ENCODE measurements around the gene CFAP65.

Gene CFAP65

GRCh38 chr2:219042157-219042556, 841 bp upstream of the CFAP65 start:
- TF ChIP-seq CTCF (conservative IDR thresholded peaks at IDR 0.05; ENCODE audit: low read depth, low read length), result no peak
- no peak for DNase-seq (ENCODE audit: low read depth)
- H3K4me3 ChIP-seq (ENCODE audit: low read depth, low read length), result no peak overlapping the region

- no peak overlapping the region for H3K4me3 ChIP-seq (ENCODE audit: low read depth, low read length)
- no peak for DNase-seq (ENCODE audit: low read depth)
- TF ChIP-seq CTCF (conservative IDR thresholded peaks at IDR 0.05; ENCODE audit: low read depth, low read length), result no peak
These were observed 2.7 kb downstream of the CFAP65 start for GRCh38 chr2:219038600-219038999.

GRCh38 chr2:219037783-219038499, 3.4 kb downstream of the CFAP65 start:
- no peak for TF ChIP-seq CTCF (conservative IDR thresholded peaks at IDR 0.05; ENCODE audit: low read depth, low read length)
- no peak for DNase-seq (ENCODE audit: low read depth)
- H3K4me3 ChIP-seq (ENCODE audit: low read depth, low read length), result no peak overlapping the region

- H3K4me3 ChIP-seq (ENCODE audit: low read depth, low read length), result no peak overlapping the region
- no peak for DNase-seq (ENCODE audit: low read depth)
- no peak for TF ChIP-seq CTCF (conservative IDR thresholded peaks at IDR 0.05; ENCODE audit: low read depth, low read length)
These were observed 5.4 kb downstream of the CFAP65 start for GRCh38 chr2:219035942-219036341.

GRCh38 chr2:219034823-219035222, 6.5 kb downstream of the CFAP65 start:
- no peak for TF ChIP-seq CTCF (conservative IDR thresholded peaks at IDR 0.05; ENCODE audit: low read depth, low read length)
- DNase-seq (ENCODE audit: low read depth), result no peak
- no peak overlapping the region for H3K4me3 ChIP-seq (ENCODE audit: low read depth, low read length)

- no peak for TF ChIP-seq CTCF (conservative IDR thresholded peaks at IDR 0.05; ENCODE audit: low read depth, low read length)
- H3K4me3 ChIP-seq (ENCODE audit: low read depth, low read length), result no peak overlapping the region
- DNase-seq (ENCODE audit: low read depth), result no peak
These were observed 9.1 kb downstream of the CFAP65 start for GRCh38 chr2:219032051-219032745.
